Frontal cortex (tissue), 4 donors: ENCODE data around the gene BUB1. TPM values are rescaled to one million over a fixed set of nuclear protein-coding genes. Genes with fewer than 3 reads are reported as not detected.
"Not testable (repeated sequence)": the region's sequence is repeated elsewhere in the genome, so short reads cannot be mapped to it uniquely, and the experiment has no call there.

Experiments used
- DNase-seq, 2 donors: peaks; one replicate each; pipeline ENCODE4 v3.0.0; 2012; ENCODE audit warnings: low spot score in 2 of 2
- FAIRE-seq: peaks from 2 replicates; lab custom pipeline; 2012; peaks lifted over from hg19 to GRCh38; lab: Jason Lieb, UNC
- total RNA-seq: library from RNA; depleted of rRNA; stranded (reverse); fragments of >200 nt; gene quantifications from one replicate; pipeline ENCODE4 v1.2.3, GENCODE V29; 2014
- donor health status: control.
- donor health status: control.
- donor health status: control.

The BUB1 gene
- total RNA-seq, 1 donor from 2014 or later = 6.9 TPM

DNA sequence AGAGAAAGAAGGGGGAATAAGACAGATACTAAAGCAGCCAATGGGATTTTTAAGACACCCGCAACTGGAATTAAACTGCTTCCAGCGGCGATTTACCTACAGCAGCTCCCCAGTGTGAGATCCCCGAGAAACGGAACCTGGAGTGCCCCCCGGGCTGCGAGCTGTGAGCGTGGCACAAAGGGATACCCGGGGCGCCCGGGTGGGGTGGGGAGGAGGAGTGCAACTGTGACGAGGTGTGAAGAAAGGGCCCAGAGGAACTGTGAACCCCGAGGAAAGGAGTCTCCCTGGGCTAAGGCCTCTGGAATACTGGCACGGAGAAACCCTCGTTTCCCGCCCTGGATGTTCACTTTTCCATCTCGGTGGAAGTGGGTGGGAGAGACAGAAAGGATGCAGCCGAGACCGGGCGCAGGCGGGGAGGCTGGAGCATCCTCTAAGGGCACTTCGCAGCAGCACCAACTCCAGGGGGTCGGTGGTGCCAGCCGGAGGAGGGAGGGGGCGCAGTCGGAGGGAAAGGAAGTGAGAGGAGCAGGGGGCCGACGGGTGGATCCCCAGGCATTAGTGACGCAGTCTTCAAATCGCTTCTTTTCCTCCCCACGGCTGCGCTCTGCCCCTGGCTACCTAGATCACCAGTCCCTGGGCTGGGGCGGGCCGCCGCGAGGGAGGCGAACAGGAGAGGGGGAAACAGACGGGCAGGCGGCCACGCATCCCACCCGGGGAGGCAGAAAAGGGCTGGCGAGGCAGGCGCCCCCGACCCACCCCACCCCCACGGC is 67.8 kb downstream of the BUB1 start:
- FAIRE-seq, DNase-seq: not testable (repeated sequence)

DNA sequence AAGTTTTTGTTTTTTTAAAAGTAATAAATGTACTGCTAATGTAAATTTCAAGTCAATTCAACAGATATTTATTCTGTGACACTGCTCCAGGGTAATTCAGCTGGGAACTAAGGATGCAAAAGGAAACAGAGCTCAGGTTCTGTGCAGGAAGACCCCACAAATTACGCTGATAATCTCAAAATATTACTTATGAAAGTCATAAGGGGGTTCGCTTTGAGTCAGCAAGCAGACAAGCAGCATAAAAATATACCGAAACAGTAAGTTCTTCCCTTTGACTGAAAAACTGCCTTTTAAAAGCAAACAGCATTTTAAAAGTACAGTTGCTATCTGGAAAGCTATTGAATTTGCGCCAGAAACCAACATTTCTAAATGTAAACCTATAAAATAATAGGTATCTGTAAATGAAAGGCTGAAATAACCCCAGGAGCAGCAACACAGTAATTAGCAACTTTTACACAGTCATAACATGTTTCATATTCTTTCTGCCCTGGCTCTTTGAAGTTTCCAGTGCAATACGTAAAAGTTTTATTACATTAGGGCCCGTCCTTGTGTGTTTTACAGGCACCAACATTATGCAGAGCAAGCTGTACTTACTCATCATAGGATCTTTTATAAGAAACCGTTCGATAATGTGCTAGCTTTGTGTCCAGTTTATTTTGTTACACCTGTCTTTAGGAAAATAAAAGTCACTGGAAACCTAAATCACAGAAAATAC is 68.9 kb downstream of the BUB1 start:
- FAIRE-seq, DNase-seq: not testable (repeated sequence)

DNA sequence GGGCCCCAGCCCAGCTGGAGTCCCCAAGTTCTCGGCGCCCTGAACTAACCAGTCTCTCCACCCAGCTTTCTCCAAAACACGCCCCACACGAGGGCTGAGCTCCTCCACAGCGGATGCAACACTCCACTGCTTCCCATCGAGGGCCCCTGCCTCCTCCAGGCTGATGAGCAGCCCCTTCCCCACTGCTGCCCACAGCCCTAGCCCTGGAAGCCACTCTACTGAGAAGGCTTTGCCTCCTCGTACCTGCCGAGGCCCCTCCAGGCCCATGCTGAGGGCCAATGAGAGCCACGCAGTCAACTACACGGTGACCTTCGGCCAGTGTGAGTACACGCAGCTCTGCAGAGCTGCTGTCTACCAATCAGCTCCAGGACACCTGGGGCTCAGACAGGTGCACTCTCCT is 72.8 kb downstream of the BUB1 start:
- not testable (repeated sequence) for DNase-seq, FAIRE-seq

DNA sequence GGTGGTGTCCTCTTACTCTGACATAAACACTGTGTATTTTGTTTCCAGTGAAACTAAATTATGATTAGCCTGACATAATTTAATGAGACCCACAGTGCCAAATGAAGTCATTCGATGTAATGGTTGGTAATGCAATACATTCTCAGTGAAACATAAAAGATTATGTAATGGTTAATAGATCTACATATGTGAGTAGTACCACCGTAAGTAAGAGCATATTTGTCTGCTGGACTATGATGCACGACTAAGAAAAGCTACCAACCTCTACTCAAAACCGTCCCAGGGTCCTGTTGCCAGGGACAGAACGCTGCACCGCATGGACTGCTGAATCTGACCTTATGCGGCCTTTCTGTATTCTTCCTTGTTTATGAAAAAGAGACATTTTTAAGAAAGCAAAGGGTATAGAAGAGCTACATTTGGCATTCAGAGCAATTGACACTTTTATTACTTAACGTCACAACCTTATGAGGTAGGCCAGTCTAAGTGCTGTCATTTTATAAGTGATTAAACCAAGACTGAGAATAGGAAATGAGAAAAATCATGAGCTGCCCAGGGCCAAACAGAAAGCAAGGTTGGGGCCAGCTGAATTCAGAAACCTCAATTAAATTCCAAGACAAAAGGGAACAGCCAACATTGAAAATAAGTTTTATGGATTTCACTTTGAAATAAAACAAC is 73.8 kb downstream of the BUB1 start:
- not testable (repeated sequence) for FAIRE-seq, DNase-seq

DNA sequence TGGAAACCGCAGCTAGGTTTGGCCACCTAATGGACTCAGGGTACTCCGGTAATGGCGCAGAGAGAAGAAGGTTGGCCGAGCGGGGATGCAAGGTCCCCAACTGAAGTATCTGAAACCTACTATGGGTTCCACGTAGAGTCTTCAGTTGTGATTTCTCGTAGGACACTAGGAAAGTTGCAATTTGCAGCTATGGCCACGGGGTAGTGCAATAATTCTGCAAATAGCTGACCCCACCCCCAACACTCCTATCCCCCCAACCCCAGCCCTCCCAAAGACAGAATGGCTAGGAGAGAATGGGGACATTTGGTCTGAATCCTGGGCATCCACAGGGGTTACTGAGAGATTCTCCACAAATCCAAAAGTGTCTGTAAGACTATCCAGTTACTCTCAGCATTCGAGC is 75.7 kb downstream of the BUB1 start:
- DNase-seq, FAIRE-seq: not testable (repeated sequence)

DNA sequence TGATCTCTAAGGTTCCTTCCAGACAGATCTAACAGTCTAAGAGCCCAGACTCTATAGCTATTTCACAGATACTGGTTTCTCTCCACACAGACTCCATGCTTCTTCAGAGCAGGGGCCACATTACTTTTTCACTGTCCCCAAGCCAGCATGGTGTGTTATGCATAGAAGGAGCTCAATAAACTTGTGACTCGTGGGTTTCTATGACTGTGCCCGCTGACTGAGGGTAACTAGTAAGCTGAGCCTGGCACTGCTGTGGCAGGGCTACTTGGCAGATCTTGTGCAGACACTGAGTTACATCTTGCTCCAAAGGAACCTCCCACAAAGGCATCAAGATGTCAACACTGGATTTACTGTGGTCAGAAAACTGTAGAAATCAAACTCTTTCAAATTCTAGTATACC is 85.9 kb downstream of the BUB1 start:
- not testable (repeated sequence) for FAIRE-seq

DNA sequence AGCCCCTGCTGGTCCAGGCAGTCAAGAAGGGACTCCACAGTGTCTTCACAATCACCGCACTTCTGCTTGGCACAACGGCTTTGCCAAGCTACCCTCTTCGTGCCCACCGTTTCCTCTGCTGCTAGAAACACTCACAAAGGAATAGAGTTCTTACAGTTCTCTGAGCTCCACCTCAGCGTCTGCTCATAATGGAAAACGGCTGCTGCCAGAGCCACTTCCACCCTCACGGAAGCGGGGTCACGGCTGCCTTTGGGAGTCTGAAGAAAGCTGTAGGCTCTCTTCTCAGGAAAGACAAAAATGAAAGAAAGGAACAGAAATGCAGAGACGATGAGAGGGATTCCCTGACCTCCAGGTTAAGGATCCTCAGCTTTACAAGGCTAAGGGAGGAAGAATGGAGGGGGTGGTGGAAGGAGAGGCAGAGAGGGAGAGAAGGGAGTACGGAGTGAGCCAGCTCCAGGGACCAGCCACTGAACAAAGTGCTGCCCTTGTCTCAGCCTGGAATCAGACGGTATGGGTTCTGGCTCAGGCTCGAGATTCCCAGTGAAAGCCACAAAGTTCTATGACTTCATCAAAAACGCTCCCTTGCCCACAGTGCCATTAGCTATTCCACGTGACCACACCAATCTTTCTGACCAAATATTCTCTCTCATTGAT is 88.1 kb downstream of the BUB1 start:
- DNase-seq, FAIRE-seq: not testable (repeated sequence)

More for the DNA sequence above, 85.9 kb downstream of the BUB1 start:
- not testable (repeated sequence) for DNase-seq

DNA sequence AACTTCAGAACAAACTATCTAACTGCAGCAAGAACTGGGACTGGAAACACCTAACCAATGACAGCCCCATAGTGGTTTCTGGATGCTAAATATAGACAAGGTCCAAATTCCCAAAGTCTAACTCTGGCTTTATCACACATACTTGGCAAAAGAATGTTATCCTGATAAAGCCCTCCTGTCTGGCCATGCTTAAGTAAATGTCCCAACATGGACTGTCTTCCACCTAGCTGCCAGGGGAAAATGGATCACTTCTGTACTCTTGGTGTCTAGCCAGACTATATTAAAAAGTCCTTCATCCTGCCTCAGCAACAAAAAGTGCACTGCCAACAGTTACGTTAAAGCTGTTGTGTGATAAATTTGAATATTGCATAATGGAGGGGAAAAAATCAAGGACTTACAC is 89.3 kb downstream of the BUB1 start:
- not testable (repeated sequence) for DNase-seq, FAIRE-seq

Other genes starting within 250 kb of the BUB1 start
- gene LIMS4, start 205.2 kb downstream of the BUB1 start, total RNA-seq = 0.41 TPM
- gene RGPD6, start 100.8 kb downstream of the BUB1 start, total RNA-seq = 125 TPM
- not detected for gene ACOXL, start 54.5 kb upstream of the BUB1 start, total RNA-seq